ENCODE data around the gene NTRK1. TPM values are rescaled to one million over a fixed set of nuclear protein-coding genes. Genes with fewer than 3 reads are reported as not detected.
A peak's percentile ranks its signal among the peaks of the same experiment; 100 is the strongest.
"Not testable (repeated sequence)": the region's sequence is repeated elsewhere in the genome, so short reads cannot be mapped to it uniquely, and the experiment has no call there.

Gene NTRK1
- total and polyA plus RNA-seq, 2 of the 4 experiments (the other 2 are of a cell fraction) = not detected

GRCh38 chr1:156926695-156927094 is 66.0 kb downstream of the NTRK1 start:
- H3K36me3 ChIP-seq (ENCODE audit: control insufficient read depth, insufficient read depth, low read length); H3K4ac ChIP-seq (ENCODE audit: low read depth, low read length); H3K27ac ChIP-seq (ENCODE audit: insufficient read depth, low read length); H3K9me3 ChIP-seq (ENCODE audit: control insufficient read depth, insufficient read depth, low read length); H4K5ac ChIP-seq (ENCODE audit: low read depth, low read length); dilution Hi-C loops (cut with HindIII; ENCODE audit: low sequenced_read_pairs, unreplicated experiment); H3K79me1 ChIP-seq (ENCODE audit: low read depth in 1 of 2, low read length in 2 of 2); H4K8ac ChIP-seq (ENCODE audit: low read depth in 2 of 2, low read length in 2 of 2); BruUV-seq (replicated peaks); H4K91ac ChIP-seq (ENCODE audit: insufficient read depth, low read depth, low read length); H4K20me1 ChIP-seq (ENCODE audit: insufficient read depth, low read length); H2AK5ac ChIP-seq (ENCODE audit: low read depth, low read length); H2BK20ac ChIP-seq (ENCODE audit: low read depth, low read length); ATAC-seq (ENCODE audit: low read depth); H2BK5ac ChIP-seq (ENCODE audit: low read depth, low read length, poor library complexity, severe bottlenecking); H2AFZ ChIP-seq (replicated peaks; ENCODE audit: low read length, poor library complexity); POLR2A ChIA-PET (ENCODE audit: unreplicated experiment); H3K4me2 ChIP-seq (ENCODE audit: low read depth, low read length); H2BK15ac ChIP-seq (ENCODE audit: low read depth, low read length); H3K14ac ChIP-seq (replicated peaks; ENCODE audit: low read depth, low read length); H3K9ac ChIP-seq (ENCODE audit: low read depth, low read length); H2BK120ac ChIP-seq (ENCODE audit: low read depth, low read length); H3K9me1 ChIP-seq (ENCODE audit: insufficient read depth, low read length); H3K18ac ChIP-seq (ENCODE audit: low read depth, low read length); H3K4me3 ChIP-seq (ENCODE audit: insufficient read depth, low read depth, low read length); H3K4me1 ChIP-seq (ENCODE audit: control insufficient read depth, insufficient read depth, low read length); H3K56ac ChIP-seq (ENCODE audit: extremely low read depth, insufficient read depth, low read length): not testable (repeated sequence)
- 75% methylated on average over 3 of the region's 6 CpGs; no CpG with 5 or more reads in 1 of the 2 experiments for WGBS, 2 experiments (ENCODE audit: extremely low coverage in 2 of 2, insufficient read length in 1 of 2)
- DNase-seq = peak; percentile 19
- in situ Hi-C loops (cut with MboI; ENCODE audit: low sequenced_read_pairs) = loop anchor here (5.0 kb wide), 1 partner anchor 34 kb away; the partner anchor contains the start of gene PEAR1
- H2AK9ac ChIP-seq (replicated peaks; ENCODE audit: low read depth, low read length, poor library complexity) = peak overlapping the region; percentile 37
- H3K23ac ChIP-seq (ENCODE audit: low read depth, low read length) = 0 out of 2 replicates have a peak overlapping the region, but pooled peaks have one; percentile 23
- H3K27me3 ChIP-seq (ENCODE audit: control insufficient read depth, insufficient read depth, low read length) = peaks cover 50% of the 10 kb centered on the region
- CTCF ChIA-PET = interaction anchor here (1.3 to 1.8 kb wide), 3 partner anchors 38 to 67 kb away, joined by 3 to 6 read pairs (median 4); partner anchors contain the start of gene NTRK1
- intact Hi-C loops (cut with micrococcal nuclease) = loop anchor here (1.0 to 10.0 kb wide), 2 partner anchors 202 to 237 kb away; partner anchors contain the start of genes ISG20L2 and METTL25B
